Measurements from ENCODE around the gene ZBTB7C. TPM values are rescaled to one million over a fixed set of nuclear protein-coding genes. Genes with fewer than 3 reads are reported as not detected.
A peak's percentile ranks its signal among the peaks of the same experiment; 100 is the strongest.

Gene ZBTB7C
- total RNA-seq, 1 experiment from 2014 or later: 0.17 TPM

GRCh38 chr18:48418539-48419276 lies 9.5 kb upstream of the ZBTB7C start:
- no peak for DNase-seq (ENCODE audit: low read depth)

- no peak for DNase-seq (ENCODE audit: low read depth)
These were observed 8.8 kb upstream of the ZBTB7C start for GRCh38 chr18:48417985-48418384.

- DNase-seq (ENCODE audit: low read depth): no peak
These were observed 4.2 kb upstream of the ZBTB7C start for GRCh38 chr18:48413342-48413741.

- DNase-seq (ENCODE audit: low read depth): peak; percentile 47
These were observed 3.3 kb upstream of the ZBTB7C start for GRCh38 chr18:48412339-48412929.

- peak; percentile 74 for DNase-seq (ENCODE audit: low read depth)
These were observed 1.1 kb upstream of the ZBTB7C start for GRCh38 chr18:48410095-48410920.

- peak; percentile 20 for DNase-seq (ENCODE audit: low read depth)
These were observed 460 bp upstream of the ZBTB7C start for GRCh38 chr18:48409591-48410094.

GRCh38 chr18:48408111-48408726 lies 964 bp downstream of the ZBTB7C start:
- DNase-seq (ENCODE audit: low read depth): no peak

GRCh38 chr18:48407358-48407757 lies 1.8 kb downstream of the ZBTB7C start:
- DNase-seq (ENCODE audit: low read depth): no peak

GRCh38 chr18:48405978-48406377 lies 3.2 kb downstream of the ZBTB7C start:
- no peak for DNase-seq (ENCODE audit: low read depth)

- DNase-seq (ENCODE audit: low read depth): peak; percentile 84
These were observed 4.3 kb downstream of the ZBTB7C start for GRCh38 chr18:48404716-48405507.

- DNase-seq (ENCODE audit: low read depth): peak; percentile 84
These were observed 6.2 kb downstream of the ZBTB7C start for GRCh38 chr18:48402953-48403352.

- no peak for DNase-seq (ENCODE audit: low read depth)
These were observed 9.7 kb downstream of the ZBTB7C start for GRCh38 chr18:48399303-48400075.

- no peak for DNase-seq (ENCODE audit: low read depth)
These were observed 11.1 kb downstream of the ZBTB7C start for GRCh38 chr18:48398074-48398473.

- no peak for DNase-seq (ENCODE audit: low read depth)
These were observed 12.2 kb downstream of the ZBTB7C start for GRCh38 chr18:48397021-48397420.

GRCh38 chr18:48396561-48396960 lies 12.6 kb downstream of the ZBTB7C start:
- no peak for DNase-seq (ENCODE audit: low read depth)

GRCh38 chr18:48395646-48396045 lies 13.5 kb downstream of the ZBTB7C start:
- no peak for DNase-seq (ENCODE audit: low read depth)

- DNase-seq (ENCODE audit: low read depth): no peak
These were observed 15.0 kb downstream of the ZBTB7C start for GRCh38 chr18:48394176-48394575.

- DNase-seq (ENCODE audit: low read depth): no peak
These were observed 15.4 kb downstream of the ZBTB7C start for GRCh38 chr18:48393776-48394175.

- no peak for DNase-seq (ENCODE audit: low read depth)
These were observed 16.0 kb downstream of the ZBTB7C start for GRCh38 chr18:48393170-48393569.

- no peak for DNase-seq (ENCODE audit: low read depth)
These were observed 16.9 kb downstream of the ZBTB7C start for GRCh38 chr18:48392268-48392667.

Measured in LHCN-M2 (cell line).